Measurements from ENCODE around the gene BEX4. TPM values are rescaled to one million over a fixed set of nuclear protein-coding genes. Genes with fewer than 3 reads are reported as not detected.

The BEX4 gene
- total and polyA plus RNA-seq, 9 of the 15 experiments (the other 6 are each of a cell fraction or from before 2014, with no cell fraction given): 74.6 to 399 (median 154) TPM

GRCh38 chrX:103254921-103255493, 40.1 kb downstream of the BEX4 start, which contains the start of gene TCEAL8 (continued):
- TF ChIP-seq, protein P1, sequence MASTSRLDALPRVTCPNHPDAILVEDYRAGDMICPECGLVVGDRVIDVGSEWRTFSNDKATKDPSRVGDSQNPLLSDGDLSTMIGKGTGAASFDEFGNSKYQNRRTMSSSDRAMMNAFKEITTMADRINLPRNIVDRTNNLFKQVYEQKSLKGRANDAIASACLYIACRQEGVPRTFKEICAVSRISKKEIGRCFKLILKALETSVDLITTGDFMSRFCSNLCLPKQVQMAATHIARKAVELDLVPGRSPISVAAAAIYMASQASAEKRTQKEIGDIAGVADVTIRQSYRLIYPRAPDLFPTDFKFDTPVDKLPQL (IDR thresholded peaks at IDR 0.05; ENCODE audit: extremely low read depth, insufficient read length): no peak
- TF ChIP-seq ATF3 (IDR thresholded peaks at IDR 0.05) (peak; percentile 76), ATF3 (CRISPR knock-in tag; conservative IDR thresholded peaks at IDR 0.05) (no peak), GATA2 (CRISPR knock-in tag; IDR thresholded peaks at IDR 0.05) (no peak), MEF2A (IDR thresholded peaks at IDR 0.05; ENCODE audit: control insufficient read depth, low read depth, low read length) (no peak), ZNF3 (CRISPR knock-in tag; IDR thresholded peaks at IDR 0.05) (no peak), ELF4 (CRISPR knock-in tag; IDR thresholded peaks at IDR 0.05) (no peak)

DNA sequence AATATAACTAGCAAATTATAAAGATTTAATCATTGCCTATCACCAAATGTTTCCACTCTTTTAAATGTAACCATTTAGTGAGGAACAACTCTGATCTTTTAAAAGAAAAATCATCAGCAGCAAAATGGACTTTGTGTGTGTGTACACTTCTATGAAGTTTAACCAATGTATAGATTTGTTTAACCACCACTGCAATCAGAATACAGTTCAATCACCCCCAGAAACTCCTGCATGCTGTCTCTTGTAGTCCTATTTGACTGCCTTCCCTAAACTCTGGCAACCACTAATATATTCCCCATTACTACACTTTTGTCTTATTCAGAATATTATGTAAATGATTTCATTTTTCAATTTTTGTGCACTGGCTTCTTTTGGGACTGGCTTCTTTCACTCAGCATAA, 41.7 kb downstream of the BEX4 start:
- ChIA-PET POLR2A (interaction anchor here (0.6 kb wide), 1 partner anchor 1866 kb away, joined by 3 read pairs; no protein-coding TSS in a partner anchor), CTCF (ENCODE audit: low intra/inter-chr PET ratio) (no interaction called here)
- no peak for ATAC-seq
- BruUV-seq (replicated peaks): no TSS peak
- FAIRE-seq: no peak
- Histone ChIP-seq H3K36me3 (ENCODE audit: control insufficient read depth, insufficient read depth, low read length) (peaks cover 13% of the 10 kb centered on the region; the same call in 2 of the 3 replicates), H2AFZ (ENCODE audit: low read depth, low read length) (no peak overlapping the region), H3K9ac (ENCODE audit: insufficient read depth in 1 of 2, low read depth in 2 of 2, low read length in 2 of 2) (no peak overlapping the region), H4K20me1 (replicated peaks; ENCODE audit: control insufficient read depth, insufficient read depth, low read length) (no peaks in the 10 kb centered on the region), H3K4me2 (ENCODE audit: insufficient read depth, low read length) (no peak overlapping the region), H3K4me1 (replicated peaks in 1 of 2; ENCODE audit: control insufficient read depth in 2 of 2, insufficient read depth in 2 of 2, low read length in 2 of 2) (peaks cover 6 to 28% of the 10 kb centered on the region in 2 experiments; a peak in 4 of 5 replicates), H3K27me3 (ENCODE audit: control insufficient read depth in 2 of 2, insufficient read depth in 2 of 2, low read length in 2 of 2) (no peaks in the 10 kb centered on the region), H3K4me3 (no peak overlapping the region), H3K27ac (ENCODE audit: extremely low read depth, low read depth, low read length) (no peak overlapping the region), H3K79me2 (ENCODE audit: control insufficient read depth, insufficient read depth, low read length) (peaks cover 30% of the 10 kb centered on the region), H3K9me1 (ENCODE audit: control insufficient read depth, insufficient read depth, low read length) (no peaks in the 10 kb centered on the region), H3K9me3 (replicated peaks; ENCODE audit: control insufficient read depth, insufficient read depth, low read depth, low read length) (no peaks in the 10 kb centered on the region)
- intact Hi-C loops (cut with micrococcal nuclease): no loop called here
- DNase-seq (ENCODE audit: extremely low read depth in 1 of 4, low spot score in 3 of 4): no peak
- TF ChIP-seq POLR3G (IDR thresholded peaks at IDR 0.05; ENCODE audit: extremely low read depth, insufficient read length, insufficient replicate concordance) (no peak), ZNF830 (CRISPR knock-in tag; IDR thresholded peaks at IDR 0.05) (no peak), ZNF24 (IDR thresholded peaks at IDR 0.05) (no peak), NELFE (IDR thresholded peaks at IDR 0.05; ENCODE audit: insufficient read depth, insufficient read length) (no peak), XRCC4 (IDR thresholded peaks at IDR 0.05; ENCODE audit: extremely low read depth, insufficient read depth, insufficient read length) (no peak), SRSF7 (optimal IDR thresholded peaks at IDR 0.05; ENCODE audit: low read depth, low read length) (no peak), ZNF584 (CRISPR knock-in tag; IDR thresholded peaks at IDR 0.05; ENCODE audit: low read depth) (no peak), PRDM10 (IDR thresholded peaks at IDR 0.05; ENCODE audit: partially characterized antibody) (no peak)
- in situ Hi-C loops (cut with MboI): no loop called here

All from K562 (cell line).